ENCODE data around the gene IL17RC.

- TF ChIP-seq, protein P1, sequence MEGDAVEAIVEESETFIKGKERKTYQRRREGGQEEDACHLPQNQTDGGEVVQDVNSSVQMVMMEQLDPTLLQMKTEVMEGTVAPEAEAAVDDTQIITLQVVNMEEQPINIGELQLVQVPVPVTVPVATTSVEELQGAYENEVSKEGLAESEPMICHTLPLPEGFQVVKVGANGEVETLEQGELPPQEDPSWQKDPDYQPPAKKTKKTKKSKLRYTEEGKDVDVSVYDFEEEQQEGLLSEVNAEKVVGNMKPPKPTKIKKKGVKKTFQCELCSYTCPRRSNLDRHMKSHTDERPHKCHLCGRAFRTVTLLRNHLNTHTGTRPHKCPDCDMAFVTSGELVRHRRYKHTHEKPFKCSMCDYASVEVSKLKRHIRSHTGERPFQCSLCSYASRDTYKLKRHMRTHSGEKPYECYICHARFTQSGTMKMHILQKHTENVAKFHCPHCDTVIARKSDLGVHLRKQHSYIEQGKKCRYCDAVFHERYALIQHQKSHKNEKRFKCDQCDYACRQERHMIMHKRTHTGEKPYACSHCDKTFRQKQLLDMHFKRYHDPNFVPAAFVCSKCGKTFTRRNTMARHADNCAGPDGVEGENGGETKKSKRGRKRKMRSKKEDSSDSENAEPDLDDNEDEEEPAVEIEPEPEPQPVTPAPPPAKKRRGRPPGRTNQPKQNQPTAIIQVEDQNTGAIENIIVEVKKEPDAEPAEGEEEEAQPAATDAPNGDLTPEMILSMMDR (conservative IDR thresholded peaks at IDR 0.05 in 1 of 2, IDR thresholded peaks at IDR 0.05 in 1 of 2; ENCODE audit: extremely low read depth in 1 of 2, insufficient read depth in 1 of 2, low read depth in 1 of 2, low read length in 2 of 2), result no peak
- no peak for TF ChIP-seq EZH2 (IDR thresholded peaks at IDR 0.05; ENCODE audit: borderline replicate concordance, low read length)
Observed at GRCh38 chr3:9901967-9902366, 14.9 kb upstream of the IL17RC start.
